ENCODE data around the gene SMG9. TPM values are rescaled to one million over a fixed set of nuclear protein-coding genes. Genes with fewer than 3 reads are reported as not detected.

SMG9 gene
- total RNA-seq, 1 experiment from 2014 or later = 90.6 TPM

DNA sequence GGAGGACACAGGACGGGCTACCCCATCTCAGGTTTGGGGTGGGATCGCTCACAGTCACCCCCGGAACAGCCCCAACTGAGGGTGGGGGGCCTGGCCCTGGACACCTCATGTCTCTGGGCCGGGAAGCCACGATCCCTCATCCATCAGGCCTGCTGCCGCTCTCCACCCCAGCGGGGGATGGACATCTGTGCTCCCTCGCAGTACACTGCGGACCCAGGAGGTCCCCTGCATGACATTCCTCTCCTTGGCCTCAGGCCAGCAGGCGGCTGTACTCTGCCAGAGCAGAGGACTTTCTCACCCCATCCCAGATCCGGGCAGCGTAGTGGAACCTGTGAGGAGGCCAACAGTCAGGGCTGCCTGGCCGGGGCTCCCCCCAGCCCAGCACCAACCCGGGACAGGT, 23.4 kb downstream of the SMG9 start:
- no peak for DNase-seq (ENCODE audit: low spot score)
- ChIA-PET CTCF (no interaction called here), POLR2A (ENCODE audit: low non-redundant PET) (no interaction called here)
- TF ChIP-seq, protein P1, sequence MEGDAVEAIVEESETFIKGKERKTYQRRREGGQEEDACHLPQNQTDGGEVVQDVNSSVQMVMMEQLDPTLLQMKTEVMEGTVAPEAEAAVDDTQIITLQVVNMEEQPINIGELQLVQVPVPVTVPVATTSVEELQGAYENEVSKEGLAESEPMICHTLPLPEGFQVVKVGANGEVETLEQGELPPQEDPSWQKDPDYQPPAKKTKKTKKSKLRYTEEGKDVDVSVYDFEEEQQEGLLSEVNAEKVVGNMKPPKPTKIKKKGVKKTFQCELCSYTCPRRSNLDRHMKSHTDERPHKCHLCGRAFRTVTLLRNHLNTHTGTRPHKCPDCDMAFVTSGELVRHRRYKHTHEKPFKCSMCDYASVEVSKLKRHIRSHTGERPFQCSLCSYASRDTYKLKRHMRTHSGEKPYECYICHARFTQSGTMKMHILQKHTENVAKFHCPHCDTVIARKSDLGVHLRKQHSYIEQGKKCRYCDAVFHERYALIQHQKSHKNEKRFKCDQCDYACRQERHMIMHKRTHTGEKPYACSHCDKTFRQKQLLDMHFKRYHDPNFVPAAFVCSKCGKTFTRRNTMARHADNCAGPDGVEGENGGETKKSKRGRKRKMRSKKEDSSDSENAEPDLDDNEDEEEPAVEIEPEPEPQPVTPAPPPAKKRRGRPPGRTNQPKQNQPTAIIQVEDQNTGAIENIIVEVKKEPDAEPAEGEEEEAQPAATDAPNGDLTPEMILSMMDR (conservative IDR thresholded peaks at IDR 0.05; ENCODE audit: low read depth, low read length) = no peak
- no peak for TF ChIP-seq EZH2 (IDR thresholded peaks at IDR 0.05; ENCODE audit: borderline replicate concordance, low read depth, low read length, poor library complexity, severe bottlenecking)
- no peak overlapping the region for H3K27ac ChIP-seq (ENCODE audit: low read depth, low read length, poor library complexity, severe bottlenecking)
- H3K27me3 ChIP-seq (replicated peaks; ENCODE audit: insufficient read depth, low read depth, low read length, poor library complexity) = no peaks in the 10 kb centered on the region
- no peaks in the 10 kb centered on the region for H3K4me1 ChIP-seq (ENCODE audit: insufficient read depth, low read length, poor library complexity, severe bottlenecking)
- H3K36me3 ChIP-seq (ENCODE audit: insufficient read depth, low read length, poor library complexity, severe bottlenecking) = peaks cover 41% of the 10 kb centered on the region
- no peaks in the 10 kb centered on the region for H3K9me3 ChIP-seq (ENCODE audit: low read depth, low read length, poor library complexity, severe bottlenecking)
- H3K4me3 ChIP-seq (ENCODE audit: low read depth, low read length, poor library complexity, severe bottlenecking) = no peak overlapping the region
- BruUV-seq (replicated peaks) = no TSS peak
- intact Hi-C loops (cut with micrococcal nuclease; ENCODE audit: unreplicated experiment) = no loop called here

DNA sequence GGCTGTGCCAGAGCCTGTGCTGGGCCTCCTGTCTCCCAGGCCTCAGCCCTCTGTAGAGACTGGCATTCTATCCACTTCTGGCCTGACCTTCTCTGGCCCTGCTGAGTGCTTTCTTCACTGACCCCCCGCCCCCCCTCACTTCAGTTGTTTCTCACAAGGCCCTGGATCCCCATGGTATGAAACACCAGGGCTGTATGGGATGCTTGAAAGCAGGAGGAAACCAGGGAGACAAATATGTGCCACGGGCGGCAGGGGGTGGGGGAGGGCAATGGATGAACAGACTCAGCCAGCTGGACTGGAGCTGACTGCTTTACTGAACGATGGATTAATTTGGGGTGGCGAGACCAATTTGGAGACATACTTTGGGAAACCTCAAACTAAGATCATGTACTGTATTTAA, 24.8 kb downstream of the SMG9 start:
- peaks cover 36% of the 10 kb centered on the region for H3K36me3 ChIP-seq (ENCODE audit: insufficient read depth, low read length, poor library complexity, severe bottlenecking)
- H3K27ac ChIP-seq (ENCODE audit: low read depth, low read length, poor library complexity, severe bottlenecking) = no peak overlapping the region
- no peaks in the 10 kb centered on the region for H3K9me3 ChIP-seq (ENCODE audit: low read depth, low read length, poor library complexity, severe bottlenecking)
- DNase-seq (ENCODE audit: low spot score) = no peak
- intact Hi-C loops (cut with micrococcal nuclease; ENCODE audit: unreplicated experiment) = no loop called here
- H3K27me3 ChIP-seq (replicated peaks; ENCODE audit: insufficient read depth, low read depth, low read length, poor library complexity) = no peaks in the 10 kb centered on the region
- no peak overlapping the region for H3K4me3 ChIP-seq (ENCODE audit: low read depth, low read length, poor library complexity, severe bottlenecking)
- H3K4me1 ChIP-seq (ENCODE audit: insufficient read depth, low read length, poor library complexity, severe bottlenecking) = no peaks in the 10 kb centered on the region
- no TSS peak for BruUV-seq (replicated peaks)
- CTCF ChIA-PET = no interaction called here
- TF ChIP-seq EZH2 (IDR thresholded peaks at IDR 0.05; ENCODE audit: borderline replicate concordance, low read depth, low read length, poor library complexity, severe bottlenecking) = no peak
- POLR2A ChIA-PET (ENCODE audit: low non-redundant PET) = no interaction called here

DNA sequence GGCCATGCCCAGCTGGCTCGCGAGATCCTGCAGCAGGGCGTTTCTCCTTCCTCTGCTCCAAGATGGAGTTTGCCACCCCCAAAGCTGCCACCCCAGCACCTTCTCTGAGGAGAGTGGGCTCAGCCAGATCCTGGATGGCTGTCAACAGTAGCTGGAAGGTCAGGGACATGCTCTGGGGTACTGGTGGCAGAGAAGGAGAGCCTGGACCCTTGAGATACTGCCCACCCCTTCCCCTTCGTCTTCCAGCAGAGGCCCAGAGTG, 27.2 kb downstream of the SMG9 start:
- ChIA-PET POLR2A (ENCODE audit: low non-redundant PET) (no interaction called here), CTCF (no interaction called here)
- intact Hi-C loops (cut with micrococcal nuclease; ENCODE audit: unreplicated experiment) = no loop called here

More for the DNA sequence above, 27.2 kb downstream of the SMG9 start:
- no peaks in the 10 kb centered on the region for H3K9me3 ChIP-seq (ENCODE audit: low read depth, low read length, poor library complexity, severe bottlenecking)
- TF ChIP-seq EZH2 (IDR thresholded peaks at IDR 0.05; ENCODE audit: borderline replicate concordance, low read depth, low read length, poor library complexity, severe bottlenecking) = no peak
- TF ChIP-seq, protein P1 (conservative IDR thresholded peaks at IDR 0.05; ENCODE audit: low read depth, low read length) = no peak
- H3K36me3 ChIP-seq (ENCODE audit: insufficient read depth, low read length, poor library complexity, severe bottlenecking) = peaks cover 22% of the 10 kb centered on the region
- no peaks in the 10 kb centered on the region for H3K27me3 ChIP-seq (replicated peaks; ENCODE audit: insufficient read depth, low read depth, low read length, poor library complexity)
- DNase-seq (ENCODE audit: low spot score) = no peak
- H3K27ac ChIP-seq (ENCODE audit: low read depth, low read length, poor library complexity, severe bottlenecking) = no peak overlapping the region
- no peaks in the 10 kb centered on the region for H3K4me1 ChIP-seq (ENCODE audit: insufficient read depth, low read length, poor library complexity, severe bottlenecking)
- H3K4me3 ChIP-seq (ENCODE audit: low read depth, low read length, poor library complexity, severe bottlenecking) = no peak overlapping the region
- BruUV-seq (replicated peaks) = no TSS peak
